Adipocyte (in vitro differentiated cells): Measurements from ENCODE around the gene SLC6A3.

Experiments used
- DNase-seq: peaks from one replicate; pipeline ENCODE4 v3.0.0-alpha.2; 2015; ENCODE audit warnings: low read depth
- H3K27me3 ChIP-seq: replicated peaks from 2 replicates; pipeline ENCODE4 v1.7.0; 2013; ENCODE audit warnings: mild to moderate bottlenecking, low read length, moderate library complexity; ENCODE audit not compliant: control insufficient read depth, insufficient read depth
- H3K36me3 ChIP-seq: 2 replicates; pipeline ENCODE4 v1.7.0; 2013; ENCODE audit warnings: low read length, mild to moderate bottlenecking, moderate library complexity; ENCODE audit not compliant: control insufficient read depth, insufficient read depth, severe bottlenecking
- H3K4me1 ChIP-seq: 2 replicates; pipeline ENCODE4 v1.7.0; 2013; ENCODE audit warnings: mild to moderate bottlenecking, low read length, moderate library complexity; ENCODE audit not compliant: control insufficient read depth, insufficient read depth
- H3K4me3 ChIP-seq: 2 replicates; pipeline ENCODE4 v1.7.0; 2013; ENCODE audit warnings: mild to moderate bottlenecking, low read length, moderate library complexity
- H3K9ac ChIP-seq: 2 replicates; pipeline ENCODE4 v1.7.0; 2013; ENCODE audit warnings: mild to moderate bottlenecking, low read length, moderate library complexity
- H3K9me3 ChIP-seq: 2 replicates; pipeline ENCODE4 v1.7.0; 2013; ENCODE audit warnings: mild to moderate bottlenecking, low read length, moderate library complexity; ENCODE audit not compliant: control insufficient read depth

The SLC6A3 gene

GRCh38 chr5:1483856-1484729, 38.9 kb upstream of the SLC6A3 start:
- H3K4me1 ChIP-seq = peaks cover 12% of the 10 kb centered on the region
- H3K9ac ChIP-seq = no peak overlapping the region
- H3K36me3 ChIP-seq = peaks cover 34% of the 10 kb centered on the region
- H3K4me3 ChIP-seq = no peak overlapping the region
- H3K27me3 ChIP-seq = no peaks in the 10 kb centered on the region
- no peaks in the 10 kb centered on the region for H3K9me3 ChIP-seq
- DNase-seq = no peak

GRCh38 chr5:1483064-1483463, 37.8 kb upstream of the SLC6A3 start:
- H3K9ac ChIP-seq = no peak overlapping the region
- peaks cover 36% of the 10 kb centered on the region for H3K36me3 ChIP-seq
- peaks cover 7% of the 10 kb centered on the region for H3K4me1 ChIP-seq
- H3K4me3 ChIP-seq = no peak overlapping the region
- no peak for DNase-seq
- H3K9me3 ChIP-seq = no peaks in the 10 kb centered on the region
- no peaks in the 10 kb centered on the region for H3K27me3 ChIP-seq

GRCh38 chr5:1481959-1482331, 36.7 kb upstream of the SLC6A3 start:
- DNase-seq = no peak
- no peaks in the 10 kb centered on the region for H3K9me3 ChIP-seq
- no peak overlapping the region for H3K4me3 ChIP-seq
- no peaks in the 10 kb centered on the region for H3K27me3 ChIP-seq
- peaks cover 29% of the 10 kb centered on the region for H3K36me3 ChIP-seq
- peaks cover 7% of the 10 kb centered on the region for H3K4me1 ChIP-seq
- no peak overlapping the region for H3K9ac ChIP-seq

DNA sequence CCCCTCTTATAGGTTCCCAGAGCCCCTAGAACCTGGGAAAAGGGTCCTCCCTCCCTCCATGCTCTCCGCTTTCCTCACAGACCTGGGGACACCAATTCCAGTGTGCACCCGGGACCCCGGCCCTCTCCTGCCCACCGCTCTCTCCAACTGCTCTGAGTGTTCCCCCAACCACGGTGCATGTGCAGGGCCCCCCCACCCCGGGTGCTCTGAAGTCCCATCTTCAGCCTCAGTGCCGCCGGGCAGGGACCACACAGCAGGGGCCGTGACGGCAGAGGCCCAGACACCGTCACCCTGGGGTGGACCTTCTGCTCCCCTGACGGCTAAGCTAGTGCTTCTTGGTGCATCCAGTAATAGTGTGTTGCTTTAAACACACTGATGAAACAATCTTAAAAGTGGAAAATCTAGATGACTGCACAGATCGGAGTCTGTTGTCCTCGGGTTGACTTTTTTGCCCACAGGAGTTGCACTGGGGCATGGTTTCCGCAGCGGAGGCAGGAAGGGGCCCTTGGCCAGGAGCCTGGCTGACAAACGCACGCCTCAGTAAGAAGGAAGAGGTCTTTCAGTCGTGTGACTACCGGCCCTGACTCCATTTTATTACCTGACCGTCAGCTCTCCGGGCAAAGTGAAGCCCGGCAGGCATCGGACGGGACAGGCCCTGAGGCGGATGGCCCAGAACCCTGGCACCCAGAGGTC, 36.2 kb upstream of the SLC6A3 start:
- no peak for DNase-seq
- H3K9ac ChIP-seq = no peak overlapping the region
- peaks cover 29% of the 10 kb centered on the region for H3K36me3 ChIP-seq
- no peaks in the 10 kb centered on the region for H3K9me3 ChIP-seq
- no peak overlapping the region for H3K4me3 ChIP-seq
- H3K27me3 ChIP-seq = no peaks in the 10 kb centered on the region
- peaks cover 7% of the 10 kb centered on the region for H3K4me1 ChIP-seq

- H3K36me3 ChIP-seq = peaks cover 28% of the 10 kb centered on the region
- no peak overlapping the region for H3K4me3 ChIP-seq
- DNase-seq = no peak
Observed at GRCh38 chr5:1480806-1481205, 35.6 kb upstream of the SLC6A3 start.

DNA sequence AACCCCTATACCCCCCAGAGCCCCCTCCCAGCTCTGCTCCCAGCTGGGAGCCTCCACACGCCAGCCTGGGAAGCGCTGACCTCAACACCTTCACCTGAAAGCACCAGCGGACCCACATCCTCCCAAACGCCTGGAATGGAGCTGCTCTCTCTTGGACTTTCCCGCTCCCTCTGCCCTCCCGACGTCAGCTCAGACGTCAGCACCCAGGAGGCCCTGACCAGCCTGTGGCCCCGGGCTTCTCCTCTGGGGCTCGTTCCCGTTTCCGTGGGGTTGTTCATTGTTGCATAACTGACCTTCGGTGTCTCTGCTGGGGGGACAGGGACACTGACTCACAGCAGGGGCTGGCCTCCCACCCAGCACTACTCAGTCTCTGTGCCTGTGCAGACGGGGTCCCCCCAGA, 35.0 kb upstream of the SLC6A3 start:
- Histone ChIP-seq H3K9me3 (no peaks in the 10 kb centered on the region), H3K9ac (no peak overlapping the region), H3K4me1 (peaks cover 7% of the 10 kb centered on the region), H3K36me3 (peaks cover 22% of the 10 kb centered on the region), H3K4me3 (no peak overlapping the region), H3K27me3 (no peaks in the 10 kb centered on the region)
- no peak for DNase-seq

More at GRCh38 chr5:1480806-1481205, 35.6 kb upstream of the SLC6A3 start:
- H3K4me1 ChIP-seq = peaks cover 7% of the 10 kb centered on the region
- H3K9me3 ChIP-seq = no peaks in the 10 kb centered on the region
- no peak overlapping the region for H3K9ac ChIP-seq
- no peaks in the 10 kb centered on the region for H3K27me3 ChIP-seq

GRCh38 chr5:1479581-1480188, 34.4 kb upstream of the SLC6A3 start:
- no peaks in the 10 kb centered on the region for H3K27me3 ChIP-seq
- H3K9me3 ChIP-seq = no peaks in the 10 kb centered on the region
- H3K9ac ChIP-seq = no peak overlapping the region
- H3K36me3 ChIP-seq = peaks cover 25% of the 10 kb centered on the region
- H3K4me1 ChIP-seq = peaks cover 7% of the 10 kb centered on the region
- H3K4me3 ChIP-seq = no peak overlapping the region
- peak; percentile 47 for DNase-seq

- Histone ChIP-seq H3K36me3 (peaks cover 29% of the 10 kb centered on the region), H3K4me3 (no peak overlapping the region), H3K27me3 (no peaks in the 10 kb centered on the region), H3K9ac (peak overlapping the region; percentile 1), H3K9me3 (no peaks in the 10 kb centered on the region), H3K4me1 (peaks cover 7% of the 10 kb centered on the region)
- no peak for DNase-seq
Observed at GRCh38 chr5:1479066-1479465, 33.8 kb upstream of the SLC6A3 start.

GRCh38 chr5:1478271-1479035, 33.2 kb upstream of the SLC6A3 start:
- Histone ChIP-seq H3K4me3 (no peak overlapping the region), H3K9me3 (no peaks in the 10 kb centered on the region), H3K36me3 (peaks cover 34% of the 10 kb centered on the region), H3K27me3 (no peaks in the 10 kb centered on the region), H3K4me1 (peaks cover 7% of the 10 kb centered on the region), H3K9ac (no peak overlapping the region)
- DNase-seq = no peak

DNA sequence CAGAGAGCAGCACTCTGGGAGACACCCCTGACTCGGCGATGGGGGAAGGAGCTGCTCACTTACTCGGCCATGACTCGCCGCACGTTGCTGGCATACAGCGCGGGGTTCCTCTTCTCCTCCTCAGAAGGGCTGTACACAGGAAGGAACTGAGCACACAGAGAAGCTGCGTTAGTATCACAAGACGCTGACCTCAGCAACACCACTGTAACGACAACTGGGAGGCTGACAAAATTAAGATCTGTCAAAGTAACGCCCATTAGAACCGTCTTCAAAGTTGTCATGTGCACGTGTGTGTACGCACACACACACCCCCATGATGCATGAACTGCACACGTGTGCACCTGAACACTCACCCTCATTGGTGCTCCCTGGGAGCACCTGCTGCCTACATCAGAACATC, 32.1 kb upstream of the SLC6A3 start:
- H3K36me3 ChIP-seq = peaks cover 41% of the 10 kb centered on the region
- no peak overlapping the region for H3K4me3 ChIP-seq
- H3K27me3 ChIP-seq = no peaks in the 10 kb centered on the region
- no peak for DNase-seq
- H3K9me3 ChIP-seq = no peaks in the 10 kb centered on the region
- H3K4me1 ChIP-seq = peaks cover 7% of the 10 kb centered on the region
- H3K9ac ChIP-seq = no peak overlapping the region

DNA sequence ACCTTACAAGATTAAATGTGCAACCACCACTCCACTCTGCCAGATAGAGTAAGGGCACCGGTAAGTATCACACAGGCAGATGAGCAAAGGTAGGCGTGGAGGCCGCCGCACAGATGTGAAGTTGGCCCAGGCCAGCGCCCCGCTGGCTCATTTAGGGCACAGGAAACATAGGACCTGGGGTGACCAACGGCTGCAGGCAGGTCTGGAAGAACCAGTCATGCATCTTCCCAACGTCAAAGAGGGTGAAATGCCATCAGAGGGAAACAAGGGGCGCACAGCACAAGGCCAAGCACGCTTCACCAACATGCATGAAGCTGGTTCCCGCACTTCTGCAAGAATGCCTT, 31.7 kb upstream of the SLC6A3 start:
- no peak overlapping the region for H3K9ac ChIP-seq
- peaks cover 44% of the 10 kb centered on the region for H3K36me3 ChIP-seq
- H3K4me3 ChIP-seq = no peak overlapping the region
- H3K27me3 ChIP-seq = no peaks in the 10 kb centered on the region
- H3K9me3 ChIP-seq = no peaks in the 10 kb centered on the region
- peaks cover 7% of the 10 kb centered on the region for H3K4me1 ChIP-seq
- no peak for DNase-seq
